Measurements from ENCODE around the gene STRN4.
"Not testable (repeated sequence)": the region's sequence is repeated elsewhere in the genome, so short reads cannot be mapped to it uniquely, and the experiment has no call there.

The STRN4 gene

DNA sequence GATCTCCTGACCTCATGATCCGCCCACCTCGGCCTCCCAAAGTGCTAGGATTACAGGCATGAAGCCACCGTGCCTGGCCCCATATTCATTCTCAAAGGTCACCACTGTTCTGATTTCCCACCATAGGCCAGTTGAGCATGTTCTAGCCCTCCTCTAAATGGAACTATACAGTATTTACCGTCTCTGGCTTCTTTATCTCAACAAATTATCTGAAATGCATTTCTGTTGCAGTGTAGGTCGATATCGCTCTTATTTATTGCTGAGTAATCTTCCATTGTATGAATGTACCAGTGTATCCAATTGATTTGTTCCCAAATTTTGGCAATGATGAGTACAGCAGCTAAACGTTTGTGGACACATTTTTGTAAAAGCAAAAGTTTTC is 26.8 kb upstream of the STRN4 start:
- DNase-seq (ENCODE audit: low read depth): no peak

DNA sequence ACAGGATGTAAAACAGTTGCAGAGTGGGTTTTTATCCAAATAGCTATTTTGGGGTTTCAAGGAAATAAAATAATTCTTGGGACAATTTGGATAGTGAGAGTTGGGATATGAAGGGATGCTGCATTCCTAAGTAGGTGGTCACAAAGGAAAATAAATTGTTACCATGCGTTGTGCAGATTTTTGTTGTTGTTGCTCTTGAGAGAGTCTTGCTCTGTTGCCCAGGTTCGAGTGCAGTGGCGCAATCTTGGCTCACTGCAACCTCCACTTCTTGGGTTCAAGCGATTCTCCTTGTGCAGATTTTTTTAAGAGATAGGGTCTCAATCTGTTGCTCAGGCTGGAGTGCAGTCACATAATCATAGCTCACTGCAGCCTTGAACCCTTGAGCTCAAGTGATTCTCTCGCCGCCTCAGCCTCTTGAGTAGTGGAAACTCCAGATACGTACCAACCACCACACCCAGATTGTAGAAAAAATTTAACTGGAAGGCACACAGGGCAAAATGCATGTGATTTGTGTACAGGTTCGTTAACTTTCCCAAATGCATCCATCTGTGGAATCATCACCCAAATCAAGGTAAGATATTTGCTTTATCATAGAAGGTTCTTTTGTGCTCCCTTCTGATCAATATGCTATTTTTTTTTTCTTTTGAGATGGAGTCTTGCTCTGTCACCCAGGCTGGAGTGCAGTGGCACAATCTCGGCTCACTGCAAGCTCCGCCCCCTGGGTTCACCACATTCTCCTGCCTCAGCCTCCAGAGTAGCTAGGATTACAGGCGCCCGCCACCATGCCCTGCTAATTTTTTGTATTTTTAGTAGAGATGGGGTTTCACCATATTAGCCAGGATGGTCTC is 26.1 kb upstream of the STRN4 start:
- peak; percentile 51 for DNase-seq (ENCODE audit: low read depth)

DNA sequence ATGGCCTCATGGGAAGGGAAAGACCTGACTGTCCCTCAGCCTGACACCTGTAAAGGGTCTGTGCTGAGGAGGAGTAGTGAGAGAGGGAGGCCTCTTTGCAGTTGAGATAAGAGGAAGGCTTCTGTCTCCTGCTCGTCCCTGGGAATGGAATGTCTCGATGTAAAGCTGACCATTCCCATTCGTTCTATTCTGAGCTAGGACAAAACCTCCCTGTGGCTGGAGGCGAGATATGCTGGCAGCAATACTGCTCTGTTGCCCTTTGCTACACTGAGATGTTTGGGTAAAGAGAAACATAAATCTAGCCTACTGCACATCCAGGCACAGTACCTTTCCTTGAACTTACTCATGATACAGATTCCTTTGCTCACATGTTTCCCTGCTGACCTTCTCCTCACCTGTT is 22.5 kb upstream of the STRN4 start:
- not testable (repeated sequence) for DNase-seq (ENCODE audit: low read depth)

DNA sequence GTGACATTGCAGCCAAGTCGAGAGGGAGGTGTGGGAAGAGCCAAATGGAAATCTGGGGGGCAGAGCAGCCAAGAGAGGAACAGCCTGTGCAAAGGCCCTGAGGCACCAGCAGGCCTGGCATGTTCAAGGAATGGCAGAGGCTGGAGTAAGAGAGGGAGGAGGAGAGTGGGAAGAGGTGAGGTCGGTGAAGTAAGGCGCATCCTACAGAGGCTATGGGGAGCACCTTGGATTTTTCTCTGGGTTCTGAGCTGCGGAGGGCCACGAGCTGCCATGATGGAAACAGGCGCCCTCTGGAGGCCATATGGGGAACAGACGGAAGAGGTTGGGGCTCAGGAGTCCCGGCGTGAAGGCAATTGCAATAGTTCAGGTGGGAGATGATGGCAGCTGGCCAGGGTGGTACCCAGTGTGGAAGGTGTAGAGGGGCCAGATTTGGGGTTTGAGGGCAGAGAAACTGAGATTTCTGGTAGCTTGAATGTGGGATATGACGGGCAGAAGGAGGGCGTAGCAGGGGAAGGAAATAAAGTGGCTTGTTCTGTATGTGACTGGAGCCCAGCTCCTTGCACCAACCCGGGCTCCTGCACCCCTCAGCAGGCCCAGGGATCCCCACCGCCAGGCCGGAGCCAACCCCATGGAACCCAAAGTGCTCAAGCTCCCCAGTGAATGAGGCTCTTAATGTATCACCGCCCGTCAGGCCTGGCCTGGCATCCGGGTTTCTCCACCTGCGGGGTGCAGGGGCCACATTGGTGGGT is 20.5 kb upstream of the STRN4 start:
- peak; percentile 22 for DNase-seq (ENCODE audit: low read depth)

DNA sequence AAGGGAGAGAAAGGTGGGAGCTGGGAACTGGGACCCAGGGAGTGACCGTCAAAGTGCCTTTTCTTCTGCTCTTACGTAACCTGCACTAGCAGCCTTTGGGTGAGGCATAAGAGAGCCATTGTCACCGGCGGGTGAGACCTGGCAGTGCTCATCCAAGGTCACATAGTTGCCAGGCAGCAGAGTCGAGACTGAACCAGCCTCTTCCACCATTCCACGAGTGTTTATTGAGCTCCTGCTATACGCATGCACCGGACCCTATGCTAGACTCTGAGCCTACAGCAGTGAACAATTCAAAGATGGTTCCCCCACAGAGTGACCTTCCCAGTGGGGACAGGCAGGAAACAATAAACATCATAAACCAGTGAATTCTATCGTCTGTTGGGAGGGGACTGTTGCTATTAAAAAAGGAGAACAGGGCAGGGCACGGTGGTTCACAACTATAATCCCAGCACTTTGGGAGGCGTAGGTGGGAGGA is 18.6 kb upstream of the STRN4 start:
- DNase-seq (ENCODE audit: low read depth): no peak

DNA sequence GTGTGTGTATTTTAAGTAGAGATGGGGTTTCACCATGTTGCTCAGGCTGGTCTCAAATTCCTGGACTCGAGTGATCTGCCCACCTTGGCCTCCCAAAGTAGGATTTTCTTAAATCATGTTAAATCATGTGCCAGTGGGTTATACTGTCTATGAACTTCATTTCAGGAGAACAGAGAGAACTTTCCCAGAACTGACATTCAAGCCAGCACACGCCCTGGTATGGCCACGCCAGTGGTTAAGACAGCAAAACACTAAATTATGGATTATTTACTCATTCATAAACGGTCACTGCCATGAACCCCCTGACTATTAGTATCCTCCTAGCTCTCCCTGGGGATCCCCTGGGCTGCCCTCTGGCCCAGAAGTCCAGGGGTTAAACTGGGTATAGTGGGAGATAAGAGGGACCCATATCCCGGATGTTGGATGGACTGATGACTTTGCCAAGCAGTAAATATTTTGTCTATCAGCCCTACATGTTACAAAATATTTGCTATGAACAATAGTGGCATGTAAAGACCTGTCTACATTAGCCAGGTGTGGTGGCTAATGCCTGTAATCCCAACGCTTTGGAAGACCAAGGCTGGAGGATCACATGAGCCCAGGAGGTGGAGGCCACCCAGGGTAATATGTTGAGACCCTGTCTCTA is 16.1 kb upstream of the STRN4 start:
- peak; percentile 27 for DNase-seq (ENCODE audit: low read depth)

DNA sequence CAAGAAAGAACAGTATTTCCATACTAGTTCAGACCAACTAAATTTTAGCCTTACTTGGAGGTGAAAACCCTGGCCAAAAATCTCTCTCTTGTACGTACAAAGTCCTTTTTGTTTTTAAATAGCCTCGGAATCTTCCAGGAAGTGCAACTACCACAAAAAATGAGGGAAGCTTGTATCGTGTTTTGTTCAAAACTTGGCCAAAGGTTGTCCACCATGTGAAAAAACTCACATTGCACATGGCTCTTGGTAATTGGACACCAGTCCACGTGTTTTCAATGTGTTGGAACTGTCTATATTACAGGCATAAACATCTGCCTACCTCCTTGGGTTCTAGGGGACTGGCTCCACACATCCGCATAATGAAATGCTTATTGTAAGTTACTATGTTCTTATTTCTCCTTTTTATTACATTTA is 15.2 kb upstream of the STRN4 start:
- peak; percentile 95 for DNase-seq (ENCODE audit: low read depth)

DNA sequence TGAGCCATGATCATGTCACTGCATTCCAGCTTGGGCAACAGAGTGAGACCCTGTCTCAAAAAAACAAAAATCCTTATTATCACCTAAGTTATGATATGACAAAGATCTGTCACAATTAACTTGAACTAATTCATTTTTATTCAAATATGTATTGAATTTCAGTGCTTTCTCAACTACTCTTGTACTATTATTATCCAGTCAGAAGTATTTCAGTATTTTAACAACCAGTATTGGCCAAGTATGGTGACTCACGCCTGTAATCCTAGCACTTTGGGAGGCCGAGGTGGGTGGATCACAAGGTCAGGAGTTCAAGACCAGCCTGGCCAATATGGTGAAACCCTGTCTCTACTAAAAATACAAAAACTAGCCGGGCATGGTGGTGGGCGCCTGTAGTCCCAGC is 14.6 kb upstream of the STRN4 start:
- peak; percentile 86 for DNase-seq (ENCODE audit: low read depth)

DNA sequence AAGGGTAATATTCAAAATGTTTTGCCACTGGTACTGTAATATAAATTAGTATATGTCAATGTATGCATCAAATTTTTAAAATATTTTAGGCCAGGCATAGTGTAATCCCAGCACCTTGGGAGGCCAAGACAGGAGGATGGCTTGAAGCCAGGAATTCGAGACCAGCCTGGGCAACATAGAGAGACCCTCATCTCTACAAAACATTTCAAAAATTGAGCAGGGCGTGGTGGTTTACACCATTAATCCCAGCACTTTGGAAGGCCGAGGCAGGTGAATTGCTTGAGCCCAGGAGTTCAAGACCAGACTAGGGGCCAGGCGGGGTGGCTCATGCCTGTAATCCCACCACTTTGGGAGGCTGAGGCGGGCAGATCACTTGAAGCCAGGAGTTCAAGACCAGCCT is 14.1 kb upstream of the STRN4 start:
- DNase-seq (ENCODE audit: low read depth): no peak

DNA sequence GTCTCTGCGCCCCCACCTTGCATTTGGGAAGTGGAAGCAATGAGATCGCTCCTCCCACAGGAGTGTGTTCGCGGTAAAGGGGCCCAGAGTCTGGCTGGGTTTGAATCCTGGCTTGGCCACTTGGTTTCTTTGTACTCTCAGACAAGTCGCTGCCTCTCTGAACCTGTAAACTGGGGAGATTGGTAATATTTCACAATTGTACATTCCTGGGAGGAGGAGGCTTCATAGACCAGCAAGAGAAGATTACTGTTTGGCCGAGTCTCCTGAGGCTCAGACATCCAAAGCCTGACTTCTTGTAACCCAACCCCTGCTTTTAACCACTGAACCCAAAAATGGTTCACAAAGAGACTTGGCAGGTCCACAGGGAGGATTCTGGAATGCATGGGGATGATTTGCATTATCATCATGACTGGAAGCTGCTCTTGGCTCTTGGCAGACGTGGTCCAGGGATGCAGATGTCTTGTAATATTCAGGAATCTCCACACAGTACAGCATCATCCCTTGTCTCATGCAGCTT is 13.6 kb upstream of the STRN4 start:
- peak; percentile 100 for DNase-seq (ENCODE audit: low read depth)

DNA sequence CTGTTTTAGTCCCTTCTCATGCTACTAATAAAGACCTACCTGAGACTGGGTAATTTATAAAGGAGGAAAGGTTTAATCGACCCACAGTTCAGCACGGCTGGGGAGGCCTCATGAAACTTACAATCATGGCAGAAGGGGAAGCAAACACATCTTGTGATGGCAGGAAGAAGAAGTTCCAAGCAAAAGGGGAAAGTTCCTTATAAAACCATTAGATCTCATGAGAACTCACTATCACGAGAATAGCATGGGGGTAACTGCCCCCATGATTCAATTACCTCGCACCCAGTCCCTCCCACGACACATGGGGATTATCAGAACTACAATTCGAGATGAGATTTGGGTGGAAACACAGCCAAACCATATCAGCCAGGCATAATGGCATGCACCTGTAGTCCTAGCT is 13.0 kb upstream of the STRN4 start:
- no peak for DNase-seq (ENCODE audit: low read depth)

DNA sequence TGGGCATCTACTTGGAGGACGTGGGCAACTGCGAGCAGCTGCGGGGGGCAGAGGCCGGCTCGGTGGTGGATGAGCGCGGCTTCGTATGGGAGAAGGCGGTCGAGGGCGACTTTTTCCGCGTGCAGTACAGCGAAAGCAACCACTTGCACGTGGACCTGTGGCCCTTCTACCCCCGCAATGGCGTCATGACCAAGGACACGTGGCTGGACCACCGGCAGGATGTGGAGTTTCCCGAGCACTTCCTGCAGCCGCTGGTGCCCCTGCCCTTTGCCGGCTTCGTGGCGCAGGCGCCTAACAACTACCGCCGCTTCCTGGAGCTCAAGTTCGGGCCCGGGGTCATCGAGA is 10.3 kb upstream of the STRN4 start:
- DNase-seq (ENCODE audit: low read depth): no peak

DNA sequence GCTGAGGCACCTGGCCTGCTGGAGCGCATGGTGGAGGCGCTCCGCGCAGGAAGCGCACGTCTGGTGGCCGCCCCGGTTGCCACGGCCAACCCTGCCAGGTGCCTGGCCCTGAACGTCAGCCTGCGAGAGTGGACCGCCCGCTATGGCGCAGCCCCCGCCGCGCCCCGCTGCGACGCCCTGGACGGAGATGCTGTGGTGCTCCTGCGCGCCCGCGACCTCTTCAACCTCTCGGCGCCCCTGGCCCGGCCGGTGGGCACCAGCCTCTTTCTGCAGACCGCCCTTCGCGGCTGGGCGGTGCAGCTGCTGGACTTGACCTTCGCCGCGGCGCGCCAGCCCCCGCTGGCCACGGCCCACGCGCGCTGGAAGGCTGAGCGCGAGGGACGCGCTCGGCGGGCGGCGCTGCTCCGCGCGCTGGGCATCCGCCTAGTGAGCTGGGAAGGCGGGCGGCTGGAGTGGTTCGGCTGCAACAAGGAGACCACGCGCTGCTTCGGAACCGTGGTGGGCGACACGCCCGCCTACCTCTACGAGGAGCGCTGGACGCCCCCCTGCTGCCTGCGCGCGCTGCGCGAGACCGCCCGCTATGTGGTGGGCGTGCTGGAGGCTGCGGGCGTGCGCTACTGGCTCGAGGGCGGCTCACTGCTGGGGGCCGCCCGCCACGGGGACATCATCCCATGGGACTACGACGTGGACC is 9.7 kb upstream of the STRN4 start:
- no peak for DNase-seq (ENCODE audit: low read depth)

DNA sequence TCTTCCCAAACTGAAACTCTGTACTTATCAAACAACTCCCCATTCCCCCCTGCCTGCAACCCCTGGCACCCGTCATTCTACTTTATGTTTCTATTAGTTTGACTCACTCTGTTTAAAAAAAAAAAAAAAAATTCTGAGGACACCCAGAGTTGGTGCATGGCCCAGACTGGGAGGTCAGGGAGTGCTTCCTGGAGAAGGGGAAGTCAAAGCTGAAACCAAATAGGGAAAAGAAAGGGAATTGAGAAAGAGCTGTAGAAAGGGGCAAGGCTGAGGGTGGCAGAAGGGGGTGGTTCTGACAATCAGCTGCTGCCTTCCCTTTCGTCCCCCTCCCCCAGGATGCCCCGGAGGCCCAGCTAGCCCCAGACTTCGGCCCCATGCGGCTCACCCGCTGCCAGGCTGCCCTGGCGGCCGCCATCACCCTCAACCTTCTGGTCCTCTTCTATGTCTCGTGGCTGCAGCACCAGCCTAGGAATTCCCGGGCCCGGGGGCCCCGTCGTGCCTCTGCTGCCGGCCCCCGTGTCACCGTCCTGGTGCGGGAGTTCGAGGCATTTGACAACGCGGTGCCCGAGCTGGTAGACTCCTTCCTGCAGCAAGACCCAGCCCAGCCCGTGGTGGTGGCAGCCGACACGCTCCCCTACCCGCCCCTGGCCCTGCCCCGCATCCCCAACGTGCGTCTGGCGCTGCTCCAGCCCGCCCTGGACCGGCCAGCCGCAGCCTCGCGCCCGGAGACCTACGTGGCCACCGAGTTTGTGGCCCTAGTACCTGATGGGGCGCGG is 9.0 kb upstream of the STRN4 start:
- DNase-seq (ENCODE audit: low read depth): peak; percentile 79

DNA sequence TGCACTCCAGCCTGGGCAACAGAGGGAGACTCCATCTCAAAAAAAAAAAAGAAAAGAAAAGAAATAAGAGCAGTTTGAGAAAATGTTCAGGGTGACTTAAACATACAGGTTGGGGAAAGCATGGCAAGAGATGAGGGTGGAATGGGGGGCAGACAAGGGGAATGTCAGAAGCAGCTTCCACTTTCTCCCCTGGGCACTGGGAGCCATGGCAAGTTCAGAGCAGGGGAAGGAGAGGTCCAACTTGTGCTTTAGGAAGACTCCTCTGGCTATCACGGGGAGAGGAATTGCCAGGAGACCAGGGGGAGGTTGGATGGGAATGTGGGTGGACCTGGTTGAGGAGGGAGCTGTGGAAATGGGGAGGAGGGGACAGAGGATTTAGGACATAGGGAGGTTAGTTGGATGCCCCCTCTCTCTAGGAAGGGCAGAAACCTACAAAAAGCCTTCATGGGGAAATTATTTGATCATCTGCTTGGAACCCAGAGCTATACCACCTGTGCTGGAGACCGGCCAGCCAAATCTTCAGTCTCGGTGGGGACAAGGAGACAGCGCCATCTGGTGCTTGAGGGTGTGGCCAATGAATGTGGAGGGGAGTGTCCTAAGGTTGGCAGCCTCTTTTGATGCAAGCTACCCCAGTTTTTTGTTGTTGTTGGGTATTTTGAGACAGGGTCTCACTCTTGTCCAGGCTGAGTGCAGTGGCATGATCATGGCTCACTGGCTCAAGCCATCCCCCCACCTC is 7.3 kb upstream of the STRN4 start:
- no peak for DNase-seq (ENCODE audit: low read depth)

DNA sequence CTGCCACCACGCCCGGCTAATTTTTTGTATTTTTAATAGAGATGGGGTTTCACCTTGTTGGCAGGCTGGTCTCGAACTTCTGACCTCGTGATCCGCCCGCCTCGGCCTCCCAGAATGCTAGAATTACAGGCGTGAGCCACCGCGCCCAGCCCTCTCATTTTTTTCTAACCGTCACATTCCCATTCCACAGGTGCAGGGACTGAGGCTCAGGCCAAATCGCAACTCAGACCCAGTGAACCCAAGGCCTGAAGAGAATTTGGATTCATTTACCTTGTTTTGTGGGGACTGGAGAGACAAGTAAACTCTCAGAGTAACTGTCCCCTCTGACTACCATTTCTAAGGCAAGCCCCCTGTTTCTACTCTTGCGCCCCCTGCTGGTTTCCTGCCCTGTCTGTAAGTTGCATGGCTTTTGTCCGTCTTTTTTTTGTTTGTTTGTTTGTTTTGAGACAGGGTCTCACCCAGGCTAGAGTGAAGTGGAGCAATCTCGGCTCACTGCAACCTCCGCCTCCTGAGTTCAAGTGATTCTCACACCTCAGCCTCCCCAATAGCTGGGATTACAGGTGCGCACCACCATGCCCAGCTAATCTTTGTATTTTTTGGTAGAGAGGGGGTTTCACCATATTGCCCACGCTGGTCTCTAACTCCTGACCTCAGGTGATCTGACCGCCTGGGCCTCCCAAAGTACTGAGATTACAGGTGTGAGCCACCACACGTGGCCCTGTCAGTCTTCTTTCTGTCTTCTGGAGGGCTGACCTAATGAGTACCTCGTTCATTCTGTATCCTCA is 2.3 kb upstream of the STRN4 start:
- DNase-seq (ENCODE audit: low read depth): peak; percentile 28

DNA sequence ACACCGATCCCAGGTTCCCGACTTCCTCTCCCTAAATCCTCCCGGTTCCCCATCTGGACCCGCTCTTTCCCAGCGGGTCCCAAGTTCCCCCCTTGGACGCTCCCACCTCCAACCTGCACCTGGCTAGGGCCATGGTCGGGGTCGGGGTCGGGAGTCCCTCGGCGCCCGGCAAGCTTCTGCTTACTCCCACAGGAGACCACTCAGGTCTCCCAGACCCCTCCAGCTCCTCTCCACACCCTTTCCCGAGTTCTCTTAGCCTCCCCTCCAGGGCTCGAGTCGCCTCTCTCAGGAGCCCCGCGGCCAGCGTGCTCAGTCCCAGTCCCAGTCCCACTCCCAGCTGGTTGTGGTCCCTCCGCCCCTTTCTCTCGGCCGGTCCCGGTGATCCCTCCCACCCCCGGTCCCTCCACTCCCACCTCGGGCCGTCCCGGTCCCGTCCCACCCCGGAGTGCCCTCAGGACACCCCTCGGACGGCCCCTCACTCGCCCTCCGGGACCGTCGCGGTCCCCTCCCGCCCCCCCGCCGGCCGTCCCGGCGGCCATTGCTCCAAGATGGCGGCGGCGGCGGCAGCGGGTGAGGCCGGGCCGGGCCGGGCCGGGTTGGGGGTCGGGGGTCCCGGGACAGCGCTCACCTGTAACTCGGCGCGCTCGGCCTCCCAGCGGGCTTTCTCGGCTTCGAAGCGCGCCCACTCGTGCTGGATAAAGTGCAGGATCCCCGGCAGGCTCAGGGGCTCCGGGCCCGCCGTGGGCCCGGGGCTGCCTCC is 549 bp downstream of the STRN4 start, which contains the start of gene FKRP:
Gene FKRP, plus strand, starts transcription at position 537 of the 760 bp plus-strand sequence. CDS start 9,394 bp downstream, outside the sequence.
- DNase-seq (ENCODE audit: low read depth): no peak

DNA sequence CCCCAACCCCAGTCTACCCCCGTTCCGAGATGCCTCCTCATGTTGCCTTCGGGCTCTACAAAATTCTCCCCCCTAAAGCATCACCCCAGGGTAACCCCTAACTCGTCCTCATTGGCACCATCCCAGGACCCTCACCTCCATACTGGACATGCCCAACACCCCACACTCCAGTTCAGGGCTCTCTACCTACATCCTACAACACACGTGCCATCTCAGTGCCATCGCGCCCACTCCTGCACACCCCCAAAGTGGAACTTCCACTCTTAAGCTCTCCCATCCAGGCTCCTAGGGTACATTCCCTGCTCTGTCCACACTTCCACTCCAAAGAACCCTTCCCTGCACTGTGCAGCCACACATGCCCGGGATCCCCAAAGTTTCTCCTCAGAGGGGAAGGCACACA is 1.2 kb downstream of the STRN4 start:
- no peak for DNase-seq (ENCODE audit: low read depth)

Data from fibroblast of gingiva (primary cell).